OCI-LY3 (cell line): ENCODE results near the gene CENPM.

Experiments
- CTCF ChIP-seq: fragments of 200-600, 300-600 bp; sonication (generic); IDR thresholded peaks from 2 replicates; pipeline ENCODE4 v1.5.1; 2014; ENCODE audit warnings: antibody characterized with exemption, low read length, low read depth
- EZH2phosphoT487 ChIP-seq: fragments of 200-600 bp; shearing (Covaris generic); IDR thresholded peaks from 2 replicates; pipeline ENCODE4 v1.6.1; 2018; ENCODE audit warnings: antibody characterized with exemption, mixed run types, low read depth

GRCh38 chr22:41979423-41980250, 32.7 kb upstream of the CENPM start:
- TF ChIP-seq CTCF, result no peak
- TF ChIP-seq EZH2phosphoT487, result no peak
